Stimulated activated CD8-positive, alpha-beta memory T cell treated with anti-CD3 and anti-CD28 coated beads, Interleukin-4, amount 100 ng/mL, for 24 hours (primary cell): ENCODE data around the gene SYNGR4.

Source experiments
- DNase-seq: peaks from one replicate; pipeline ENCODE4 v3.0.0-alpha.2; 2020; ENCODE audit warnings: low read depth

Gene SYNGR4

DNA sequence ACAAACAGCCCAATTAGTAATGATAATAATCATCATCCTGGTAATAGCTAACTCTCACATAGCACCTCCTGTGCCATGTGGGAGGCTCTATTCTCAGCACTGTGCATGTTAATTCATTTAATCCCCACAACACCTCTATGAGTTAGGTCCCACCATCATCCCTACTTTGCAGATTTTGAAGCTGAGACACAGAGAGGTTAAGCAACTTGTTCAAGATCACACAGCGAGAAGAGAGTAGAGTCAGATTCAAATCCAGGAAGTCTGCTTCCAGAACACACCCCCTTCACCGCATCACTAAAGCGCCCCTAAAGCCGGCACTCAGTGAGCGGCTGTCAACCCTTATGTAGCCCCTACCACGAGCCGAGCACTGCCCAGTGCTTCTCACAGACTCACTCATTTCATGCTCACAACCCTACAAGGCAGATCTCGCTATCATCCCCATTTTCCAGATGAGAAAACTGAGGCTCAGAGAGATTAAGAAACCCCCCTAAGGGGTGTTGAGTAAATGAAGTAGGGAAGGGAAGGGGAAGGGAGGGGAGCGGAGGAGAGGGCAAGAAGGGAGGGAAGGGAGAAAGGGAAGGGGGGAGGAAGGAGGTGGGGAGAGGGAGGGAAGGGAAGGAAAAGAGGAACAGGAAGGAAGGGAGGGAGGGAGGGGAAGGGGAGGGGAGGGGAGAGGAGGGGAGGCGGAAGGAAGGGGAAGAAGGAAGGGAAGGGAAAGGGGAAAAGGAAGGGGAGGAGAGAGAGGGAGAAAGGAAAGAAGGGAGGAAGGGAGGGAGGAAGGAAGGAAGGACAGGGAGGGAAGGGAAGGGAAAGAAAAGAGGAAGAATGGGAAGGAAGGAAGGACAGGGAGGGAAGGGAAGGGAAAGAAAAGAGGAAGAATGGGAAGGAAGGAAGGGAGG, 22.4 kb upstream of the SYNGR4 start:
- no peak for DNase-seq

DNA sequence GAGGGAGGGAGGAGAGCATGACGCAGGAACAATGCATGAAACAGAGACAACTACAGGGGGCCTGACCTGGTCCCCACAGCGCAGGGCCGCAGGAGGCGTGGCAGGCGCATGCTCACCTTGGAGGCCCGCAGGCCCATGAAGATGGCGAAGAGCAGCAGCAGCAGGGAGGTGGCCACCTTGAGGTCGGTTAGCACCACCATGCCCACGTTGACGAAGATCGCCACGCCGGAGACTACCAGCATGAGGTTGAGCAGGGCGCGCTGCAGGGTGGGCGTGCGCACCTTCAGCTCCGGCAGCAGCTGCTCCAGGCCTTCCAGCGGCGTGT, 21.8 kb upstream of the SYNGR4 start:
- DNase-seq, result no peak

DNA sequence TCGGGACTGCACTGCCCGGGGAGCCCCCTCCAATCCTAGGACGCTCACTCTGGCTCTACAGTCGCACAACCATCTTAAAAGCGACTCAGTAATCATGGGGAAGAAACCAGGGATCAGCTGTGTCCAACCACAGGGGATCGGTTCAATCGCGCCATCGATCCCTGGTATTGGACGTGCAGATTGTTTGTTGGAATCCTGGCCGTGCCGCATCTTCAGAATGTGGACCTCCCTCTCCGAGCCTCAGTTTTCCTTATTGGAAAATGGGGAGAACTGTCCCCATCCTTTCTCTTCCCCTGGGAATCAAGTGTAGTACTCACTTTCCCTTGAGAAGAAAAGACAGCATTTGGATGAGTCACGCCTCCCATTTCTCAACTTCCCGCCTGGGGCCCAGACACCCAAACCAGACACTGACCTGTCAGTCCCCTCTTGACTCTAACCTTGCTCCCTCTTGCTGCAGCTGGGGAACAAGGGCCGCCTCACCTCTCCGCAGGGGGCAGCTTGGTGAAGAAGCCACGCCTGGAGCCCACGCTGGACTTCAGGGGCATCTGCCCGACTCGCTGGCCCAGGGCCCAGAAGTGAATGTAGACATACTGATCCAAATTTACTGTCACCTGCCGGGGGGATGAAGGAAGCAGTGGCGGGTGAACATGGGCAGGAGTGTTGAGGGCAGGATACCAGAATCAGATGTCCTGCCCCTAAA, 21.2 kb upstream of the SYNGR4 start:
- no peak for DNase-seq

DNA sequence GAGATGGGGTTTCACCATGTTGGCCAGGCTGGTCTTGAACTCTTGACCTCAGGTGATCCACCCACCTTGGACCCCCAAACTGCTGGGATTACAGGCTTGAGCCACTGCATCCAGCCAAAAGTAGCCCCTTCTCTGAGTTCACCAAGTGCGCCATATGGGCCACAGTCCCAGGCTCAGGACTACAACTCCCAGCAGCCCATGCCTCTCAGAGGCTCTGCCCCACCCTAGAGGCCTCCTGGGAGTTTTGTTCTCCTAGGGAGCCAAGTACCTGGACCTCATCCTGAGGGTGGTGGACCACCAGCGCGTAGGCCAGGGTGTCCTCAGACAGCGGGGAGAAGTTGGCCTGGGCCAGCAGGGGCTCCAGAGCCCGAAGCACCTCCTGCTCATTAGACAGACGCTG, 19.3 kb upstream of the SYNGR4 start:
- no peak for DNase-seq

DNA sequence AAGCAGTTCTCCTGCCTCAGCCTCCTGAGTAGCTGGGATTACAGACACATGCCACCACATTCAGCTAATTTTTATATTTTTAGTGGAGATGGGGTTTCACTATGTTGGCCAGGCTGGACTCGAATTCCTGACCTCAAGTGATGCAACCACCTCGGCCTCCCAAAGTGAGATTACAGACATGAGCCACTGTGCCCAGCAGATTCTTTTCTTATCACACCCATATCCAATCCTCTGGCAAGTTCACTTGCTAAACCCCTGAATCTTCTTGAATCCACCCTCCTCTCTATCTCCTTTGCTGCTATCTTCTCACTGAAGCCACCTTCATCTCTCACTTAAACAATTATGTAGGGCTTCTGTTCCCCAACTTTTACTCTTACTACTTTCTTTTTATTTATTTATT, 18.0 kb upstream of the SYNGR4 start:
- DNase-seq, result no peak

DNA sequence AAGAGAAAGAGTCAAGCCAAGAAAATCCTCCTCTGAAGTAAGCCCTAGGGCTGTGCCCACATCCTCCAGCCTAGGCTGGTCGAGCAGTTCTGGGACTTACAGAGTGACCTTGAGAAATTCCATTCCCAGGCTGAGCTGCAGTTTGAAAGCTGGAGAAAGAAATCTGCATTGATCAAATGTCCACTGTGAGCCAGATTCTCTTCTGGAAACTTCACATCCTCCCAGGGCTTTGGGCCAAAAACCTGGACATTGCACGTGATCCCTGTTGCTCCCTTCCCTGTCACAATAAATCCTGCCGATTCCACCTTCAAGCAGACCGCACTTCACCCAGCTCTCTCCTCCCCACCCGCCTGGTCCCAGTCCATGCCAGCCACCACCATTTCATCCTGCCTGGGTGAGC, 16.1 kb upstream of the SYNGR4 start:
- DNase-seq, result no peak

DNA sequence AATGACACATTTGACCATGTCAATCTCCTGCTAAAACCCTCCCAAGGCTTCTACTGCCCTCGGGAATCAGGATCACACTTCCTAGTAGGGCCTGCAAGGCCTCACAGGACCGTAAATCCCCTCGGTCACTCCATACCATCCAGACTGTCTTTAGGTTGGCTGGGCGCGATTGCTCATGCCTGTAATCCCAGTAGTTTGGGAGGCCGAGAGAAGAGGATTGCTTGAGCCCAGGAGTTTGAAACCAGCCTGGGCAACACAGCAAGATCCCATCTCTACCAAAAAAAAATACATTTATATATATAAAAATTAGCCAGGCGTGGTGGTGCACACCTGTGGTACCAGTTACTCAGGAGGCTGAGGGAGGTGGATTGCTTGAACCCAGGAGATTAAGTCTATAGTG, 15.4 kb upstream of the SYNGR4 start:
- no peak for DNase-seq

DNA sequence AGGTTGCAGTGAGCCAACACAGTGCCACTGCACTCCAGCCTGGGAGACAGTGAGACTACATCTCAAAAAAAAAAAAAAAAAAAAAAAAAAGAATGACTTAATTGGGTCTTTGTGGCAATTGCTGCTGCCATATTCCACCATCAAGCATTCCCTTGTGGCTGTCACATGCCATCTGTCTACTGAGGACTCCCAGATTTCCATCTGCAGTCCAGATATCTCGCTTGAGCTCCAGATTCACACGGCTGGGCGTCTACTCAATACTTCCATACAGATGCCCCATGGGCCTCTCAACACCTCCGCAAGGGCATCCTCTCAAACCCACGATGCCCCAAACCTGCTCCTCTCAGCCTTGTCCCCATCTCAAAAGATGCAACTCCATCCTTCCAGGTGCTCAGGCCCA, 13.3 kb upstream of the SYNGR4 start:
- no peak for DNase-seq

DNA sequence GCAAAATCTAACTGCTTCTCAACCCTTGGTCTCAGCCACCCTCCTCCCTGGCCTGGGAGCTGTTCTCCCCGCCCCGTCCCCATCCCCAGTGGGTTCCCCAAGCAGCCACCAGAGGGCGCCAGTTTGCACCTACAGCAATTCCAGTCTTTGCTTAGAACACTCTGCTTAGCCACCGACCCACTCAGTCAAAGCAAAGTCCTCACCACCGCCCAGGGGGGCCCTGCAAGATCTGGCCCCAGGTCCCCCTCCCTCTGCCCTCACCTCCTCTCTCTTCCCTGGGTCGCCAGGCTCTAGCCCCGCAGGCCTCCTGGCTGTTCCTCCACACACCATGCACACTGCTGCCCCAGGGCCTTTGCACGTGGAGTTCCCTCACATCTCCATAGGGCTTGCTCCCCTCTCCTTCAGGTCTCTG, 12.8 kb upstream of the SYNGR4 start:
- DNase-seq, result peak; percentile 72

DNA sequence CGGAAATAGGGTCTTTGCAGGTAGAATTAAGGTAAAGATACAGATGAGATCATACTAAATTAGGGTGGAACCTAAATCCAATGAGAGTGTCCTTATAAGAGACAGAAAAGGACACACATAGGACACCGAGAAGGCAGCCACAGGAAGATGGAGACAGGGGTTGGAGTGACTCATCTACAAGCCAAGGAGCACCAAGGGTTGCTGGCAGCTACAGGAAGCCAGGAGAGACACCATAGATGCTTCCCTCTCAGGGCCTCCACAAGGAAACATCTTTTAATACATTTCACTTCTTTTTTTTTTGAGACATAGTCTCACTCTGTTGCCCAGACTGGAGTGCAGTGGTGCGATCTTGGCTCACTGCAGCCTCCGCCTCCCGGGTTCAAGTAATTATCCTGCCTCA, 10.5 kb upstream of the SYNGR4 start:
- no peak for DNase-seq

DNA sequence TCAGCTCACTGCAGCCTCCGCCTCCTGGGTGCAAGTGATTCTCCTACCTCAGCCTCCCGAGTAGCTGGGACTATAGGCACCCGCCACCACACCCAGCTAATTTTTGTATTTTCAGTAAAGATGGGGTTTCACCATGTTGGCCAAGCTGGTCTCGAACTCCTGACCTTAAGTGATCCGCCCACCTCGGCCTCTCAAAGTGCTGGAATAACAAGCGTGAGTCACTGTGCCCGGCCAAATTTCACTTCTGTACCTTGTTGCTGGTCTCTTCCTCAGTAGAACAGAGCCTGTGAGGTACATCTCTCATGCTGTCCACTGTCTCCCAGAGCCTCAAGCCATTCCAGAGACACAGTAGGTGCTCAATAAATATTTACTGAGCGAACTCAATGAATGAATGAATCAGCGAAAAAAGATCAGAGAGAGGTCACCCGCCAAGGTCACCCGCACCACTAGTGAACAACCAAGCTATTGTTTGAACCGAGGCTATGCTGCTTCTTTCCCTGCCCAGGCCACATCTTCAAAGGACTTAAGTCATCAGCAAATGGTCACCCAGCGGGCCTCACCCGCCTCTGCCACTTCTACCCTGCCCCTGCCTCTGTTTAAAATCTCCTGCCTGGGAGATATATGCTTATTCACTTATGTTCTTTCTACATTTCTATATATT, 9.7 kb upstream of the SYNGR4 start:
- DNase-seq, result no peak

DNA sequence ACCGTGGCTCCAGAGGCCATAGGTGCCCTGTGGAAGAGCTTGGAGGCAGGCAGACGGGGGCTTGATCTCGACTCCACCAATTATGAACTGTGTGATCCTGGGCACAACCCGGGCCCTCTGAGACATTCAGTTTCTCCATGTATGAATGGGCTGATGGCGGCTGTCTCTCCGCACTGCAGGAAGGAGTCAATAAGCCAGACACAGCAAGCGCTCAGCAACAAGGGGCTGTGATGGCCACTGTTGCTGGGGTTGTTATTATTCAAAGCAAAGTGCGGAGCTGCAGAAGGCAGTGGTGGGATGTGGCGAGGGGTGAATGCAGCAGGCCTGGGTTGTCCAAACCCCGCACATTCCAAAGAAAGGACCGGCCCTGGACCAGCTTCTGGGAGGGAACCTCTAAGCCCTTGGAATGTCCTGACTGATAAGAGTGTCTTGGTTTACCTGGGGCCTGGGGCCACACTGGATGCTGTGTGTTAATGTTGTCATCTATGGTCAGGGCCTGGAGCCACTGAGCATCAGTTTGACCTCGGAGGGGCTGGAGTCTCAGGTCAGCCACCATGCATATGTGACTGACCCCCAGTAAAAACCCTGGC, 8.7 kb upstream of the SYNGR4 start:
- no peak for DNase-seq

DNA sequence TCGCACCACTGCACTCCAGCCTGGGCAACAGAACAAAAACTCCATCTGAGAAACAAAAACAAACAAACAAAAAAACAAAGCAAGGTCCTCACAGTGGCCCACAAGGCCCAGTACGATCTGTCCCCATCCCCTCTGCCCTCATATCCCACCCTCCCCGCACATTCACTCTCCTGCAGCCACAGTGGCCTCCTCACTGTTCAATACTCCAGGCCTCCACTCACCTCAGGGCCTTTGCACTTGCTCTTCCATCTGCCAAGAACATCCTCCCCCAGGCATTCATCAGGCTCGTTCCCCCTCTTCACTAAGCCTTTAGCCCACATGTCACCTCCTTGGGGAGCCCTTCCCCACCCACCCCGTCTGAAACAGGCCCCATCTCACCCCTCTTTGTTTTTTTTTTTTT, 5.0 kb upstream of the SYNGR4 start:
- DNase-seq, result no peak

DNA sequence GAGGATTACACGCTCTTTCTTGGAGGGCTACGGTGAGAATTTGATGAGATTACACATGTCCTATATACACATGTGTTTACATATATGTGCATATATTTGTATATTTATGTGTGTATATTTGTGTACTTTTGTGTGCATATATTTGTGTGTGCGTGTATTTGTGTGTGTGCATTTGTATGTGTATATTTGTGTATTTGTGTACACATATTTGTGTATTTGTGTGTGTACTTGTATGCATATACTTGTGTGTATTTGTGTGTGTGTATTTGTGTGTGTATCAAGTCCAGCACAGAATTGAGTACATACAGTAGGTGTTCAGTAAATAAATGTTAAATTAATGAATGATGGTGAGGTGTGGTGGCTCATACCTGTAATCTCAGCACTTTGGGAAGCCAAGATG, 2.3 kb upstream of the SYNGR4 start:
- DNase-seq, result no peak

DNA sequence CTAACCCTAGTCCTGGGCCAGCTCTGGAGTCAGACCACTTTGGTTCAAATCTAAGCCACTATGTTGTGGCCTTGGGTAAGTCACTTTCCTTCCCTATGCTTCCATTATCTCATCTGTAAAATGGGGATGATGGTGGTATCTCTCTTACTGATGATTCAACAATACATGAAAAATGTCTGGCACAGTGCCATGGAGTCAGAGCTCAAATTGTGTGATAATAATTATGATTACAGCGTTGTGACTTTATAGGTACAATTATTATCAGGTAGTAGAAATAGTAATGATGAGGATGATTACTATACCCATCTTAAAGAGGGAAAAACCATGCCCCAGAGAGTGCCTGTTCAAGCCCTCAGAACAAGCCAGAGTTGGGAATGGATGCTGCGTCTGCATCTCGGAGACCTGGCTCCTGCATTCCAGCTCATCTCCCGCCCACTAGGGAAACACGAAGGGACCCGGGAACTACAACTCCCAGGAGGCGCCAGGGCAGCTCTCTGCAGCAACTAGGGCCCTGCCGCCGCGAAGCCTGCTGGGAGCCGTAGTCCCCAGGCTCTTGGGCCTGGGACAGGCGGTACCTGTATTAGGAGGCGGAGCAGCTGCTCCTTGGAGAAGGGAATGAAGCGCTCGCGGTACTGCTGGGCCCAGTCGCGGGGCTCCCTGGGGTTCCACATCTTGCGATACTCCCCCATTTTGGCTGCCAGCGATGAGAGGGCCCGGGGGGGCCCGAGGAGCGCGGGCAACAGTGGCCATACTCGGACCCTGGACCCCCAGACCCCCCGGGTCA, 1.3 kb upstream of the SYNGR4 start:
- DNase-seq, result peak; percentile 83

DNA sequence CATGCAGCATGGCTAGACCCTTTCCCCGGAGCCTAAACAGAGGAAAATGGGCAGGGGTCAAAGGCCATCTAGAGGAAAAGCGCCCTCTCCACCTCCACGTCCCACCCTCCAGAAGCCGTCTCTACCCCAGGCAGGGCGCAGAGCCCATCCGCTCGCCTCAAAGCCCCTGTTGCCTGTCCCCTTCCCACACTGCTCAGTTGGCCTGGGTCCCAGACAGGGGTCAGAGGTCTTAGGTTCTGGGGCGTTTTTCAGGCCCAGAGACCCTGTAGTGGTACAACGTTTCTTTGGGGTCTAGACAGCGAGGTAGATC, 712 bp upstream of the SYNGR4 start:
- no peak for DNase-seq

DNA sequence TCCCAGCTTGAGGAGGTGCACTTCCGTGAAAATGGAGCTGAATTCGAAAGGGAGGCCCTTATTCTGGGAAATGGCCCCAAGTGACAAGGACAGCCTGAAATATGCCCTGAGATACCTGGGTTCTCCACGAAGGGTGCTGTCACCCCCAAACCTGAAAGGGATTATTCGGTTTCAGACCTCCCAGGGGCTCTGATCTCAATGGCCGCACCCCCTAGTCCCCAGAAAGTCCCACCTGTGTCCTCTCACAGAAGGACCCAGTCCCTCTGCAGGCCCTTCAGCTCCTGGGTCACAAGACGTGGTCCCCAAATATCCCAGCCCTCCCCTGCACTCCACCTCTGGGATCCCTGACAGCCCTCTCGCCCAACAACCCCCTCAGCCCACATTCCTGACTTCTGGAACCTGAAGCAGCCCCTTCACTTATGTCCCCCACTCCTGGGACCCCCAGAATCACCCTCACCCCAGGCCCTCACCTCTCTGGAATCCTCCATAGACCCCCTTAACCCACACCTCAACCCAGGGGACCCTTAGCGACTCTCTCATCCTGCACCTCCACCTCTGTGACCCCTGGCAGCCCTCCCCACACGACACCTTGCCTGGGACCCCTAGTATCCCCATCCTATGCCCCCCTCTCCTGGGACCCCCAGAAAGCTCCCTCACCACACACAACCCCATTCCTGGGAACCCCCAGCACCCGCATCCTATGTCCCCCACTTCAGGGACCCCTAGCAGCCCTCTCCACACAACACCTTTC, 606 bp downstream of the SYNGR4 start:
- no peak for DNase-seq

DNA sequence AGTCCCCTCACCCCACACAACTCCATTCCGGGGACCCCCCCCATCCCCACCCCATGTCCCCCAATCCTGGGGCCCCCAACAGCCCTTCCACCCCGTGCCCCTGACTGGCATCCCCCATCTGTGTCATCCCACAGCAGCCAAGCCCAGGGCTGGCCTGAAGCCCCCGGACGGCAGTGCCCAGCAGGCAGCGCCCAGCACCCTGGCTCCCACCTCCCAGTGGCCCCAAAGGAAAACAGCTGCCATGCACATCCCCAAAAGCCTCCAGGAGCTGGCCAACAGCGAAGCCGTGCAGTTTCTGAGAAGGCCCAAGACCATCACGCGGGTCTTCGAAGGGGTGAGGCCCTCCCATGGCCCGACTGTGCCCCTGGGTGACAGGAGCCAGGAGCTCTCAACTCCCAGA, 1.4 kb downstream of the SYNGR4 start:
- no peak for DNase-seq

DNA sequence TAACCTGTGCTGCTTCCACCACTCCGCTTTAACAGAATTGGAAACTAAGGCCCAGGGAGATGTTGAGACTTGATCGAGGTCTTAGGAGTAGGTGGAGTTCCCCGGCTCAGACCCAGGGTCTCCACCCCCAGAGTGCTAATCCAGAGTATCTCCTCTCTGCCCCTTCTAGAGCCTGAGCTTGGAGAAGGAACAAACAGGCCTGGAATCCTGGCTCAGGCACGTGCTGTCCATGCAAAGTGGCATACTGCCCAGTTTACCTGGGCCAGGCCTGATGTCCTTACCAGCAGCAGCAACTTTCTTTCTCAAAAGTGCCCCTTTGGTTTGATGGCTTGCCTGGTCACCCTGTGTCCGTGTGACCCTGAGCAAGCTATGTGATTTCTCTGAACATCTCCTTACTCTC, 3.7 kb downstream of the SYNGR4 start:
- DNase-seq, result no peak

DNA sequence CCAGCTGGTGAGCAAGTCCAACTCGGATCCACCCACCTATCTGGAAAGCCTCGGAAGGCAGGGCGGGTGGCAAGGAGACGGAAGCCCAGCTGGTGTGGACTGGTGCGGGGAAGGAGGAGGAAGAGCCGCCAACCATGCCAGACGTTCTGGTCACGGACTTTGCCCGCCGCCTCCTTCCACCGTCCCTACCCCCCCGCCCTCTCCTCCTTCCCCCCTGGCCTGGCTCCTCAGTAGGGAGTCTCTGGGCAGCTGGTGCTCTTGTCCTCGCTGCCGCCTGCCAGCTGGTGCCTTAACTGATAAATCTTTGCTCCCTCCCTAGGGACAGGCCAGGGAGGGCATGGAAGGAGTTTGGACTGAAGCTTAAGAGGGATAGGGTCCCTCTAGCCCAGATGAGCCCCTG, 4.8 kb downstream of the SYNGR4 start:
- no peak for DNase-seq

DNA sequence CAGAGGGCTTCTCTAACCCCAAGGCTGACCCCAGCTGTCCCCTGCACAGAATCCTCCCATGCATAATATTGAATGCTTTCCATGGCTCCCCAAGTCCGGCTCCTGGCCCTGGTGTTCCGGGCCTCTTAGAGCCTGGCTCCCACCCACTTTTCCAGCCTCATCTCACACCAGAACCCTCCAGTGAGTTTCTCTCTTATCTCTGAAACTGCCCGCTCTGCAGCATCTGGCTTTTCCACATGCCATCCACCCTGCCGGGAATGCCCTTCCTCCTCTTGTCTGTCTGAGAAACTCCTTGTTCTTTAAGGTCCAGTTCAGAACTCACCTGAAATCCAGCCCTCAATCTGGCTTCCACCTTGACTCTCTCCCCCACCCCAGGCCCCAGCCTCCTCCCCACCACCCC, 6.8 kb downstream of the SYNGR4 start:
- DNase-seq, result no peak

DNA sequence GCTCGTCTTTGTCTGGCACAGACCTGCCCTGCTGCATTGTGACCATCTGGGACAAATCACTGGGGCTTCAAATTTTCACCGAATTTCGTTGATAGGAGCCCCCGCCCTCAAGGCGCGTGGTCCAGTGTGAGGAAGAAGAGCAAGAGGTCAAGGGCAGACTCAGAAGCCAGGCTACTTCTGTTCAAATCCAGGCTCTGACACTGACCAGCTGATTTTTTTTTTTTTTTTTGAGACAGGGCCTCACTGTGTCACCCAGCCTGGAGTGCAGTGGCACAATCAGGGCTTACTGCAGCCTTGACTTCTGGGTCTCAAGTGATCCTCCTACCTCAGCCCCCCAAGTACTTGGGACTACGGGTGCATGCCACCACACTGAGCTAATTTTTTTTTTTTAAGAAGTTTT, 7.2 kb downstream of the SYNGR4 start:
- DNase-seq, result no peak
